ENCODE results near the gene FMO5. TPM values are rescaled to one million over a fixed set of nuclear protein-coding genes. Genes with fewer than 3 reads are reported as not detected.
A peak's percentile ranks its signal among the peaks of the same experiment; 100 is the strongest.
"Not testable (repeated sequence)": the region's sequence is repeated elsewhere in the genome, so short reads cannot be mapped to it uniquely, and the experiment has no call there.

FMO5 gene
- total RNA-seq, 1 donor from 2014 or later = 0.47 TPM

- H3K27ac Mint-ChIP-seq (ENCODE audit: unreplicated experiment) = peak overlapping the region; percentile 40
- peak; percentile 26 for DNase-seq (ENCODE audit: low read depth, low spot score)
- peaks cover 2% of the 10 kb centered on the region for H3K27me3 Mint-ChIP-seq (ENCODE audit: low read depth)
- H3K4me3 Mint-ChIP-seq = peak overlapping the region; percentile 99
- H3K9me3 Mint-ChIP-seq = no peaks in the 10 kb centered on the region
- H3K36me3 Mint-ChIP-seq (ENCODE audit: low read depth) = peaks cover 6% of the 10 kb centered on the region
- no peak for TF ChIP-seq CTCF (conservative IDR thresholded peaks at IDR 0.05)
- H3K4me1 Mint-ChIP-seq = peaks cover 40% of the 10 kb centered on the region
Measured at GRCh38 chr1:147243228-147243685, 18.1 kb upstream of the FMO5 start.

GRCh38 chr1:147242449-147243227, 17.5 kb upstream of the FMO5 start, which contains the start of gene CHD1L:
TSS of gene CHD1L (plus strand) at chr1:147242684. CDS start at chr1:147242704, 20 bp downstream.
- TF ChIP-seq CTCF (conservative IDR thresholded peaks at IDR 0.05) = peak; percentile 77
- peaks cover 2% of the 10 kb centered on the region for H3K27me3 Mint-ChIP-seq (ENCODE audit: low read depth)
- H3K9me3 Mint-ChIP-seq = no peaks in the 10 kb centered on the region
- H3K27ac Mint-ChIP-seq (ENCODE audit: unreplicated experiment) = peak within 1 kb of the TSS; percentile 40
- H3K4me3 Mint-ChIP-seq = peak within 1 kb of the TSS; percentile 99
- peaks cover 37% of the 10 kb centered on the region for H3K4me1 Mint-ChIP-seq
- peak; percentile 92 for DNase-seq (ENCODE audit: low read depth, low spot score)
- H3K36me3 Mint-ChIP-seq (ENCODE audit: low read depth) = peaks cover 6% of the 10 kb centered on the region

- no peak overlapping the region for H3K27ac Mint-ChIP-seq (ENCODE audit: unreplicated experiment)
- no peak for DNase-seq (ENCODE audit: low read depth, low spot score)
Measured at GRCh38 chr1:147241934-147242448, 16.9 kb upstream of the FMO5 start.

DNA sequence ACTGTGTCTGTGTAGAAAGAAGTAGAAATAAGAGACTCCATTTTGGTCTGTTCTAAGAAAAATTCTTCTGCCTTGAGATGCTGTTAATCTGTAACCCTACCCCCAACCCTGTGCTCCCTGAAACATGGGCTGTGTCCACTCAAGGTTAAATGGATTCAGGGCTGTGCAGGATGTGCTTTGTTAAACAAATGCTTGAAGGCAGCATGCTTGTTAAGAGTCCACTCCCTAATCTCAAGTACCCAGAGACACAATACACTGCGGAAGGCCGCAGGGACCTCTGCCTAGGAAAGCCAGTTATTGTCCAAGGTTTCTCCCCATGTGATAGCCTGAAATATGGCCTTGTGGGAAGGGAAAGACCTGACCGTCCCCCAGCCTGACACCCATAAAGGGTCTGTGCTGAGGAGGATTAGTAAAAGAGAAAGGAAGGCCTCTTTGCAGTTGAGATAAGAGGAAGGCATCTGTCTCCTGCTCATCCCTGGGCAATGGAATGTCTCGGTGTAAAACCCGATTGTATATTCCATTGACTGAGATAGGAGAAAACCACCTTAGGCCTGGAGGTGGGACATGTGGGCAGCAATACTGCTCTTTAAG, 15.1 kb upstream of the FMO5 start:
- H3K36me3 Mint-ChIP-seq (ENCODE audit: low read depth); DNase-seq (ENCODE audit: low read depth, low spot score): not testable (repeated sequence)

More at GRCh38 chr1:147241934-147242448, 16.9 kb upstream of the FMO5 start:
- Mint-ChIP-seq H3K36me3 (ENCODE audit: low read depth) (peaks cover 6% of the 10 kb centered on the region), H3K9me3 (no peaks in the 10 kb centered on the region), H3K4me1 (peaks cover 30% of the 10 kb centered on the region), H3K4me3 (peak overlapping the region; percentile 88), H3K27me3 (ENCODE audit: low read depth) (peaks cover 2% of the 10 kb centered on the region)
- TF ChIP-seq CTCF (conservative IDR thresholded peaks at IDR 0.05) = no peak

DNA sequence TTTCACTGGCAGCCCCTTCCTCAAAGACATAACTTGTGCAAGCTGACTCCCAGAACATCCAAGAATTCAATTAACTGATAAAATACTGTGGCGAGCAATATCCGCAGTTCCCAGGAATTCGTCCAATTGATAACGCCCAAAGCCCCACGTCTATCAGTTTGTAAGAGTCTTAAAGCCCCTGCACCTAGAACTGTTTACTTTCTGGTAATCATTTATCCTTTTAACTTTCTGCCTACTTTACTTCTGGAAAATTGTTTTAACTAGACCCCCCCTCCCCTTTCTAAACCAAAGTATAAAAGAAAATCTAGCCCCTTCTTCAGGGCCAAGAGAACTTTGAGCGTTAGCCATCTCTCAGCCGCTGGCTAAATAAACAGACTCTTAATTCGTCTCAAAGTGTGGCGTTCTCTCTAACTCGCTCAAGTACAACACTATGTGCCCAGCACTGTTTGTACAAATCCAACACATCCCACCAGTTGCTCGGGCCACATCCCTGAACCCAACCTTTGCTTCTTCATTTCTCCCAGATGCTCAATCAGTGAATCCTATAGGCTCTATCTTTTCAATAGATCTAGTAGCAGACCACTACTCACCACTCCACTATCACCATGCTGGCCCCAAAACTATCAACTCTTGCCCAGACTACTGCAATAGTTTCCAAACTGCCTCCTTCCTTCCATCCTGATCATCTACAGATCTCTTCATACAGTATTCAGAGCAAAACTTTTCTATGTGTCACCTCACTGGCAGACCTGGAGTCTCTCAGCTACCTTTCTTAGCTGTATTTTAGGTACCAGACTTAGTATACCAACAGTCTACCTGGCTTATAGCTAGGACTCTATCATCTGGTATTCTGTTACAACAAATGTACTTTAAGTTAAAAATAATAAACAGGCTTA, 14.0 kb upstream of the FMO5 start:
- no peak for TF ChIP-seq CTCF (conservative IDR thresholded peaks at IDR 0.05)
- Mint-ChIP-seq H3K9me3 (peaks cover under 1% of the 10 kb centered on the region), H3K4me1 (peaks cover 14% of the 10 kb centered on the region), H3K4me3 (peak overlapping the region; percentile 17), H3K27ac (ENCODE audit: unreplicated experiment) (no peak overlapping the region), H3K27me3 (ENCODE audit: low read depth) (peaks cover 2% of the 10 kb centered on the region), H3K36me3 (ENCODE audit: low read depth) (peaks cover 1% of the 10 kb centered on the region)
- no peak for DNase-seq (ENCODE audit: low read depth, low spot score)

More for the DNA sequence above, 15.1 kb upstream of the FMO5 start:
- peaks cover 20% of the 10 kb centered on the region for H3K4me1 Mint-ChIP-seq
- not testable (repeated sequence) for H3K27ac Mint-ChIP-seq (ENCODE audit: unreplicated experiment); H3K9me3 Mint-ChIP-seq; H3K27me3 Mint-ChIP-seq (ENCODE audit: low read depth)
- H3K4me3 Mint-ChIP-seq = peak overlapping the region; percentile 67

Measured in neural crest cell (in vitro differentiated cells).